Upper lobe of left lung (tissue), 4 donors: ENCODE data around the gene PPP1R12C.

ENCODE experiments used
- CTCF ChIP-seq, 6 experiments: fragments of 450-650 bp in 4 of 6; fragments of 200-600 bp in 2 of 6; sonication (generic) in 2 of 6; IDR thresholded peaks; one replicate each; pipeline ENCODE4 v1.5.1; 2016 to 2019; ENCODE audit warnings: antibody characterized with exemption in 6 of 6
- EP300 ChIP-seq, 4 donors: sonication (generic); formaldehyde crosslinking; IDR thresholded peaks; one replicate each; pipeline ENCODE4 v1.5.1; 2017; ENCODE audit warnings: antibody characterized with exemption in 4 of 4, control low read depth in 2 of 4
- POLR2A ChIP-seq, 4 donors: fragments of 450-650 bp; IDR thresholded peaks; one replicate each; pipeline ENCODE4 v1.5.1; 2016 to 2017; ENCODE audit warnings: antibody characterized with exemption in 4 of 4, mild to moderate bottlenecking in 2 of 4
- POLR2AphosphoS5 ChIP-seq, 2 donors: sonication (generic); formaldehyde crosslinking; IDR thresholded peaks; one replicate each; pipeline ENCODE4 v1.5.1; 2017; ENCODE audit warnings: antibody characterized with exemption in 2 of 2

- TF ChIP-seq POLR2AphosphoS5 (IDR thresholded peaks at IDR 0.05): no peak
- no peak for TF ChIP-seq CTCF (IDR thresholded peaks at IDR 0.05)
- TF ChIP-seq POLR2A (IDR thresholded peaks at IDR 0.05): no peak
- no peak for TF ChIP-seq EP300 (IDR thresholded peaks at IDR 0.05)
These were observed 44.3 kb upstream of the PPP1R12C start for GRCh38 chr19:55161571-55162322.
